NCI-H510A treated with DMSO at 0.1 percent for 48 hours (cell line): ENCODE measurements around the gene MAST4.
"Not testable (repeated sequence)": the region's sequence is repeated elsewhere in the genome, so short reads cannot be mapped to it uniquely, and the experiment has no call there.

Experiments used
- DNase-seq: peaks from one replicate; lab custom pipeline; 2025; lab: John Stamatoyannopoulos, UW

MAST4 gene

DNA sequence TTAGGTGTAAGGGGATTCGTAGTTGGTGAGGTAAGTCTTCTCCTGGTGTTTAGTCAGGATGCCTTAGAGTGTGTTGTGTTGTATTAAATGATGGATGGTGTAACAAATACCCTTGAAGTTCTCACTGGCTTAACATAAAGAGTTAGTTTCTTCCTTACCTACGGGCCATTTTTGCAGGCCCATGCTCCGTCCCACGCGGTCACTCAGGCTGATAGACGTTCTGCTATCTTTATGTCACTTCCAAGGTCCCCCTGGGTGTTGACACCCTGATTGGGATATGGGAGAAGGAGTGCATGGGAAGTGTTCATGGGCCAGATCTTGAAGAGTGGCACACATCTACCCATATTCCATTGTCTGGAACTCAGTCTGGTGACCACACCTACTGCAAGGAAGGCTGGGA is 214.0 kb downstream of the MAST4 start:
- DNase-seq = no peak

DNA sequence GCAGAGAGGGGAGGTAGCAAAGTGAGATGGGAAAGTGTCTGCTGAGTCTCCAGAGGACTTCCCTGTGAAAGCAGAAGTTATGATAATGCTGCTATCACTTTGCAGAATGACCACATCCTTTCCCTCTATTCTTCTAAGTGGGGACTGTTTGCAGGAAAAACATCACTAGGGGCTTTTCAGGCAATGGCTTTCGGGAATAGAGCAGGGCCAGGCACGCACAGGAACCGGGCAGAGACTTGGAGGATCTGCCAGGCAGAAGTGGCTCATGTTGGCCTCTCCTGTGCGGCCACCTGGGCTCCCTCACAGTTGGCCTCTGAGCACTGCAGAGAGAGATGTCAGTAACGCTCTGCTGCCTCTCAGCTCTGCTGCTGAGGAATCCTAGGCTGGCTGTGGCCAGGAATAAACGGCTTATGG is 214.7 kb downstream of the MAST4 start:
- DNase-seq = no peak

DNA sequence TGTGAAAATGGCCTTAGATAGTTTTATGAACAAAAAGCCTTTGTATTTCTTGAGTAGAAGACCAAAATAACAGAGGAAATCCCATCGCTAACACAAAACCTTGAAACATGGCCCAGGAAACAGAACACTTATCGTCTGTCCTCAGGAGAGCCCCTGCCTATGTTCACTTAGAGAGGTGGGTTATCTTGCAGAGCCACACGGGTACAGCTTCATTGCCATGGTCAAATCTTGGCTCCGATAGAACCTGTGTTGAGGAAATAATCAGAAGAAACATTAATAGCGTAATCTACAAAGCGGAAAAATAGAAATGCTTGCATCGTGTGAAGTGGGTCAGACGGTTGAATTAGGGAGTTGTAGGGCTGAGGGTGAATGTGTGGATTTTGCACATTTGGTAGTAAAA is 216.1 kb downstream of the MAST4 start:
- no peak for DNase-seq

DNA sequence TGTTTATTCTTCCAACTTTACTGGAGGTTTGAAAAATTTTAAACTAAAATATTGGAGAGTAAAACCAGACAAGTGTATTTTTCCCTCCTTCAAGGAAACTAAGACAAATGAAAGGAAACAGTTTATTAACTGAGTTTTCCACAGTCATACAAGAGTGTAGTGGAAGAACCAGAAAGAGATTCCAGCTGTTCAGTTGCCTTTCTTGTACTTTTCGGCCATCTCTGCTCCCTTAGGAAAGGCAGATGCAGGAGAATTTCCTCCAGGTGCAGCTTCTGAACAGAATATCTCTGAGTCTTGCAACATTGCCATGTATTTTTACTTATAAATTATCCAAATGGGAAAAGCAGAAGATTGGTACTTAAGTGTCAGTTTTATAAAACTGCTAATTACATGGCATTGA is 217.1 kb downstream of the MAST4 start:
- DNase-seq = no peak

DNA sequence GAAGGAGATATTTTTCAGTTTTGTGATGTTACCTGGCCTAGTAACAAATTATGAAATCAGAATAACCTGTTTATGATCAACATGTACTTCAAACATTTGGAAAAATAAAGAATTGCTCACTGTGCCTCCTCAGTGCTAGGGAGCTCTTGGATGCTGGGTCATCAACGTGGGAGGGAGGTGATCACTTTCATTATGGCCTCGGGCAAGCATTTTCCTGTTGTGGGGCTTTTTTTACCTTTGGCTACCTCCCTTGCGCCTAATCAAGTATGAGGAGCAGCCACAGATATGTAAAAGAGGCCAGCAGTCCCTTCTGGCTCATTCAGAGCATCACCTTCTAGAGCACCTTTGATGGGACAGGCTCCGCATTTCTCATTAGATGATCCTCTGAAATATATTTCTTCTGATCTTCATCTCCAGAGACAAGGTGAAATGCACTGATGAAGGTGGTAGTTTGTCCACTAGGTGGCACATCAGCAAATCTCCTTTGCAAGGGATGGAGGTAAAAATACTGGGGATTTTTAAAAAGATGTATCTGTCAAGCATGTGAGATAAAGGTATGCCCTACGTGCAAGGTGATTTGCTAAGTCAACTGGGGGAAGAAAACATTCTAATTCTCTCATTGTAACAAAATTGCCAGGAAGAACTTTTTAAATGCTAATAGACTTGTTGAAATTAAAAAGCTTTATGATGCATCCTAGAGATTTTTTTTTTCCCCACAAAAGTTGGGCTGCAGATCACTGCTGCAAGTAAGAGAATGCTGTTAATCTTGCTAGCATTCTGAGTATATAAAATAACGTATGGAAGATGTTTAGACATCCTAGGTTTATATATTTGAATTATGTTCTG is 218.2 kb downstream of the MAST4 start:
- DNase-seq = peak; percentile 10

DNA sequence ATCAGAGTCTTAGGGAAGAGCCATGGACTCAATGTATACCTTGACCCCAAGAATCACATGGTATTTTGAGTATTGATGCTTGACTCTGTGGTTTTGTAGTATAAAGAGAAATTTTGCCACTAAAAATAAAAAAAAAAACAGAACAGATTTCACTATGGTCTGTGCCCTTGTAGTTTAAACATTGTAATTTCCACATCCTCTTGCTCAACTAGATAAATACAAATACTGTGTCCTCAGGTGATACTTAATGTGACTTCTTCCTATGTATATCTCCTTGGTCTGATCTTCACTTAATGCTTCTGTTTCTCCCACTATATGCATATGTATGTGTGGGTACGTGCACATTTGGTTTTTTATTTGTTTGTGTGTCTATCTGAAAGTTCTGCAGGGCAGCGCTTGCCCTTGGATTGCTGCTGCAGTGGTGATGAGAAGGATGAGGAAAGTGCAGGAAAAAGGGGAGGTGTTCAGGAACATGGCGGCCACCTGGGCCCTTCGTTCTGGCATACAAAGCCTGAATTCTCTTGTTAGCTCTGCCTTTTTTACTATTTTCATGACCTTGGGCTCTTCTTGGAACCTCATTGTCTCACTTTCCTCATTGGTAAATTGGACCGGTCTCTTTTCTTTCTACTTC is 222.2 kb downstream of the MAST4 start:
- no peak for DNase-seq

DNA sequence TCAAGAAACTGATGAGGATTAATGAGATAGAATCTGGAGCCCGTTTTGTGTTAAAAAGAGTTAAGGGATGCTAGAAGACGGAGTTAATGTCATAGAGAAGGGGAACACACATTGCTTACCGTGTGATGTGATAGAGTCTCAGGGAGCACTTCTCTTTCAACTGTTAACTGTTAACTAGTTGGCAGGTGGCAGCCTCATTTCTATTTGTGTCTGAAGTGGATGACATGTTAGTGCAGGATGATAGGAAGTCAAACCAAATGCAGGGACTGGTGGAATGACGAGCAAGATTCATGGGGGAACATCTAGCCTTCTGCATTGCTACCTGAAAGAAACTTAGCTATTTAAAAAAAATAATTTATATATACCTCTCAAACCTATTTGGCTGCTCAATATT is 222.7 kb downstream of the MAST4 start:
- DNase-seq = peak; percentile 7

DNA sequence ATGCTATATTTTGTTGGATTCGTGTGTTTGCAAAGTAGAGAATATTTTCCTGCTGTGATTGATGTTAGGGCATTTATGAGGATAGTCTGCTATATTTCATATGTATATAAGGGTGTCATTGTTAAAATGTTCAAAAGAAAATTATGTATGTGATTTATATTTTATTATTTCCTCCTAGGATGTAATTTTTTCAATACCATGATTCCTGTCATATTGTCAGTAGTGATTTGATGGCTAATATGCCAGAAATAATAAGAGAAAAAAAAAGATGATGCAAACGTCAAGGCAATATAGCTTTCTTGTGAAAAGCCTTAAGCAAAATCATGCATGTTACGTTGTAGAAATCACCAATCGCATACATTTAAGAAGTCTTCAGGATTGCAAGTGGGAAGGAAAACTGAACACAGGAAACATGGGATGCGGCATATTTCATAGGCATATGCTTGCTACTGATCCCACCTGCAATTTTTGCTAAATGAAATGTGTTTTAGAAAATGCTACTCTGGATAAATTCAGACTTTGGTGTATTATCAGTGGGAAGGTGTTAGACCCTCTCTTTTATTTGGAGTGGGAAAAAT is 224.5 kb downstream of the MAST4 start:
- no peak for DNase-seq

DNA sequence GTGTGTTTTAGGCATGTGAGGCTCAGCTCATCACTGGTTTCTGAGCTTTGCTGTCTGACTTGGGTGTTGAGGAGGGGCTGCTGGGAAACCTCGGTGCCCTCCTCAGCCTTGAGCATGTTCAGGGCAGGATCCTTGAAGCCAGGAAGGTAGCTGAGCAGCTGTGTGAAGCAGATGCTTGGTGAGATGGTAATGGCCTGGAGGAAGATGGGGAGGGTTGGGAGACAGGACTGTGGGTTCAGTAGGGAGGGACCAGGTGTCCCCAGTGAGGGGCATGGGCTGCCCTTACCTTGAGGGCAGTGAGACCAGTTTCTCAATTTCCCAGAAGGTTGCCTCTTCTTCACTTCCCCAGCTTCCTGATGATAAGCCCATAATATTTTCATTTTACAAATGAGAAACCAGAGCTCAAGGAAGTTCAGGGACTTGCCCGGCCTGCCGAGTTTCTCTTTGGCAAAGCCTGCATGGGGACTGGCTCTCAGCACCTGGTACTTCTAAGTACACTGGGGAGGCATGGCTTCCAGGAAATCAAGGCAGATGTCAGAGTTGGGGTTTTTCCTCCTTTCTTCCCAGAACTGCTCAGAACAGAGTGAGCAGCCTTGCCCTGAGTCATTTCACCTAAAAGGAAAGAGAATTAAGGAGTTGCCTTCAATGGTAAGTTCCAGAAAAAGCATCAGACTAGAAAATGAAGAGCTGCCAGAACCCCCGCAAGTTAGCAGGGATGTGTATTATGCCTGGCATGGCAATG is 225.7 kb downstream of the MAST4 start:
- DNase-seq = no peak

DNA sequence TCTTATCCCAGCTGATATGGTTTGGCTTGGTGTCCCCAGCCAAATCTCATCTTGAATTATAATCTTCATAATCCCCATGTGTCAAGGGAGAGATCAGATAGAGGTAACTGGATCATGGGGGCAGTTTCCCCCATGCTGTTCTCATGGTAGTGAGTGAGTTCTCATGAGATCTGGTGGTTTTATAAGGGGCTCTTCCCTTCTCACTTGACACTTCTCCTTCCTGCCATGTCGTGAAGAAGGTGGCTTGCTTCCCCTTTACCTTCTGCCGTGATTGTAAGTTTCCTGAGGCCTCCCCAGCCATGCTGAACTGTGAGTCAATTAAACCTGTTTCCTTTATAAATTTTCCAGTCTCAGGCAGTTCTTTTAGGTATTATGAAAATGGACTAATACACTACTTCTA is 226.7 kb downstream of the MAST4 start:
- DNase-seq = not testable (repeated sequence)

DNA sequence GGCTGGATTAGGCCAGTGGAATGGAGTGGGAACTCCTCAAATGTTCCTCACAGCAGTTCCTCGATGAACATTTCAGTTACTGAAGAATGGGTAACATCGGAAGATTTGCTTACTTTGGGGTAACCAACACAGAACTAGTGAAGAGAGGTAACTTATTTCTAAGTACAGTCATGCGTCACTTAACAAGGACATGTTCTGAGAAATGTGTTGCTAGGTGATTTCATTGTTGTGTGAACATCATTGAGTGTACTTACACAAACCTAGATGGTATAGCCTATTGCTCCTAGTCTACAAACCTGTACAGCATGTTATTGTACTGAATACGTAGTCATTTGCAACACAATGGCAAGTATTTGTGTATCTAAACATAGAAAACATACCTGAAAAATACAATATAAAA is 228.3 kb downstream of the MAST4 start:
- no peak for DNase-seq

DNA sequence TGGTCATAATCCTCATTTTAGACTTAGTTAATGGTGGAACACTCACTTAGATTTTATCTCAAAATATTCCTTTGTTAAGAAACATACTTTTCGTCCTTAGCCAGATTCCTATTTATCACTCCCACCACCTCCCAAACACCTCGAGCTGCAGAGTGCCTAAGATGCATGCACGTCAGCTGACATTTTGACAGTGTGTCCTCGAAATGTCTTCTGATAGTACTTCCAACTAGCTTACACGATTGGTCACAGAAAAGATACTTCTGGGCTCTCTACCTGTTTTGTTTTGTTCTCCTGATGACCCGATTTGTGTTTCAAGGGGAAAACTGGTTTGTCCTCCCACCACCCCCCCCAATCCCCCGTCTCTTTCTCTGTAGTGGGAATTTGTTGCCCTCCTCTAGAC is 230.1 kb downstream of the MAST4 start:
- no peak for DNase-seq

DNA sequence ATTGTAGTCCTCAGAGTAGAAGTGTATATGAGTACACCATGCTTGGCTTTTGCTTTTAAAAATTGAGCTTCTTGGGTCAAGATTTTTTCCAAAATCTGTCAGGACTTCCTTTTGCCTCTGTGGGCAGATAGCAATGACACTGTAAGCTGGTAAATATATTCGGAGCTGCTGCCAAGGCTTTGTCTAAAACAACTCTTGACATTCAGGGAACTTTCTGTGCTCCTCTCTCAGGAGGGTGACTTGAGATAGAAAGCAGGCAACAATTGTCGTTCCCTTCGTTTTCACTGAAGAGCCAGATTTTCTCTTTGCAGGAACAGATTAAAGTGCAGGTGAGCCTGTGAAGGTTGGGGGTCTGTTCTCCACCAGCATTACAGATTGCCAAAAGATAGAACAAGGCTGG is 230.5 kb downstream of the MAST4 start:
- no peak for DNase-seq

DNA sequence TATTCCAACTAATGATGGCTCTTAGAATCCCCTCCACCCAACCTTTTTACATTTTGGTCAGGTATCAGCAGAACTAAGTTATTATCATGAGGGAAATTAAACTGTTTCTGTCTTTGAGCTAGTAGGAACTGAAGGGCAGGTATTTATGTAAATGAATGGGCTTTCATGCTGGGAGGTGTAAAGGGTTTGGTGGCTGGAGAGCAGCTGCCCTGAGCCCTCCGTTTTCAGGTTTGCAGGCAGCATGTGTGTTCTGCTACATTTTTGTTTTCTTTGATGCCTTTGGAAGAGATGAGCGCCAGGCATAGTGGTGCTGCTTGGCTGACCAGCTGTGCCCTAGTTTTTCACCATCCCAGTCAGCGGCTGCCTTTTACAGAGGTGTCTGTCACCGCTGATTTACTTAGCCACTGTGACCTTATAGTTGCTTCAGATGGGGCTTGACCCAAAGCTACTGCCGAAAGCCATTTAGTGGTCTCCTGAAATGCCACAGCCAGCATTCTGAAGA is 231.9 kb downstream of the MAST4 start:
- DNase-seq = no peak

DNA sequence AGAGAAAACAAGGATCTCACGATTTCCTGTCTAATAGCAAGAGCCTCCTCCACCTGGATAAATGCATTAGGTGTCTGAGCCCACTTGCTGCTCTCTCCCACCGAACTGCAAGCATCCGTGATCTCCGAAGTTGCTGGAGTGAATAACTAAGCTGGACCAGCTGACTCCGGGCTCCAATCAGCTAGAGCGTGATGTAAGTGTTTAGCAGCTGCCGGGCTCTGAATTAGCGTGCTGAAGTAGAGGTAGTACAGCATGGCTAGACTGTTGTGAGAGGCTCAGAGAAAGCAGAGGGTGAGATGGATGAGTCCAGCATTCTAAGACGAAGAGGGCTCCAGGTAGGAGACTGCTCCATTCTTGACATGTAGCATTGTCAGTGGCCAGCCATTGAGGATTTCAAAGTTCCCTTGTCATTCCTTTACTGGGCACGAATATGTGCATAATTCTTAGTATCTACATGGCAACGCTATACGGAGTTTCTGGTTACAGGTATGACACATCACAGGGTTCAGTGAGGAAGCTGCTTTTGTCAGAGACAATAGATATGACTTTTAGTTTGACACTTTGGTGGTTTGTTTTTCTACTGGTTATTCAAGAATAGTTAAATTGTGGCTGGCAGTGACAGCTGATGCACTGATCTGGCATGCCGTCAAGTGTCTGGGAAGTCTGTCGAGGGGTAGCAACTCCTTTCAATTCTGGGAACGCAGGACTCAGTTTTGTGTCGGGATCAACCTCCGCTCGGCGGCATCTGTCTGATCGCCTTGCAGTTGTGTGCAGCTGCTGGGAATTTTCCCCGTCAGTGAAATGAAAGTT is 232.6 kb downstream of the MAST4 start:
- DNase-seq = peak; percentile 37

DNA sequence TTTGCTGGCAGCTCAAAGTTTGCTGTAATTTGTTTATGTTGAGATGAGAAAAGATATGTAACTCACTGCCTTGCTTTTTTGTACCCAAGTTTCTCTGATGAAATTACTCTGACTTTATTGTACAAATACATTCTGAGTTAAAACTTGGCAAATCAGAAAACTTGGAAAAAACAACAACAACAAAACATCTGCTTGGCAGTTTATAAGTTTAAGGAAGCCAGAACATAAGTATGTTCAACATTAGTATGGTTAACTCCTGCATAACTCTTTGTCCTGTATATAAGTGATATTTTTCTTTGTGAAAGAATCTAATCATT is 233.1 kb downstream of the MAST4 start:
- no peak for DNase-seq

DNA sequence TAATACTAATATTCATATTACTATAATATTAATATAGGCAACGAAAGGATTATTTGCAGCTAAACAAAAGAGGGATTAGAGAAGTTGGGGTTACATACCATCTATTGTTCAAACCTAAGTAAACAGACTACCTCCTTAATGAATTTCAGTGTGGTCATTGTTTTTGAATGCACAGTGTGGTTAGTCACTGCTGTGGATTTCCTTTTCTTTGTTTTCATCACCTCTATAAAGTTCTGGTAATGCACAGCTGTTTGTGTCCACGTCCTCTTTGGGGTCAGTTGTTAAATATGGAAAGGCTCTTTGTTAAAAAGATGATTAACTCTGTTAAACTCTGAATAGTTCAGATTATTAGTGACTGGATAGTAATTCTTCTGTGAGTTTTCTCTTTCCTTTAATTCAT is 233.6 kb downstream of the MAST4 start:
- DNase-seq = no peak

DNA sequence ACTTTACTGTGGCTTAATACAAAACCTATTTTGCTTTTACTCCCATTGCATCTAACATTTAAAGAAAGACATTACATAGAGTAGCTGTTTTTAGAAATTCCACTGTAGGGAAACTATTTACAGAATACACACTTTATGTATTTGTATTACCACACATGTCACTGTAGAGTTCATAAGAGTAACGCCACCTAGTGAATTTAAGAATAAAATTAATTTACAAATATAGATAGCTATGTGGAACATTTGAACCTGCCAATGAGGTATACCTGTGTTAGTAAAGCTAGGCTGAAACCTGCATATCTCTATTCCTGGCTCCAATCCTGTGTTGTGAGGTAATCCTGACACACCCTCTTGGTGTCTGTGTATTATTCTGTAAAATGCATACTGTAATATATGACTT is 234.4 kb downstream of the MAST4 start:
- DNase-seq = no peak

DNA sequence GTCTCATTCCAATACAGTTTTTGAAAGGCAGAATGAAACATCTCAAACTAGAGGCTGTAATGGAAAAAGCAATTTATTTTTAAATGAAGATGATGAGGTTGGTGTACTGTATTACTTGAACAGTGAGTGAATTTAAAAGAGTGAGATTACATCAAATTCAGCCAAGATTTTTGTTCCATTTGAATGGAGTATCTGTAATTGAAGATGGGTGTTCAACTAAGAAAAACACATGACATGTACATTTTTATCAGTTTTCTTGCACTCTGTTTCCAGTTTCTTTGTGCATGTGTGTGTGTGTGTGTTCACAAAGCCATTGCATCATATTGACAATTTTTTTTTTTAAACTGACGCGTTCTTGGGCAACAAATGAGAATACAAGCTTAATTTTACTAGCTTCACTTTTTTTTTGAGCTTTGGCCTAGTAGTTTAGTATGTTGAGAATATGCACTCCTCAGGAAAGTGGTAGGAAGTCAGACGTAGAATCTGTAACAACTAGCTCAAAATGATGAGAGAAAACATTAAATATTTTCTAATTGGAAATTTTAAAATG is 243.5 kb downstream of the MAST4 start:
- no peak for DNase-seq

DNA sequence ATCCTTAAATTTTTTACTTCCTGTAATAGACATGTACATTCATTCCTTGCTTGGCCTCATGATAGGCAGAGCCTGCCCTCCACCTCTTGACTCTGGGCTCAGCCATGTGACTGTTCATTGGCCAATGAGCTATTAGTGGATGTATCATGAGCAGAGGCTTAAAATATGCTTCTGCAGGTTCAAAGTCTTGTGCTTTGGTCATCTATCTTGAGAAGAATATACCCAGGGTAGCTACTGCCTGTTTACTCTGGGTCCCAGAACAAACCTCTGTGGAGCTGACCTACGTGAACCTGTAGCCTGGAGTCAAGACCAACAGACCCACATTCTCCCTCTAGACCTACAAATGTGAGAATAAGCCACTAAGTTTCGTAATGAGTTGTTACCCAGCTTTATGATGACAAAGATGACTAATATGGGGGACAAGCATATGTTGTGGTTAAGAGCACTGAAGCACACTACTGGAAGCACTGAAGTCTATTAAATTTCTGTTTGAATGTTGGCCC is 244.4 kb downstream of the MAST4 start:
- no peak for DNase-seq

DNA sequence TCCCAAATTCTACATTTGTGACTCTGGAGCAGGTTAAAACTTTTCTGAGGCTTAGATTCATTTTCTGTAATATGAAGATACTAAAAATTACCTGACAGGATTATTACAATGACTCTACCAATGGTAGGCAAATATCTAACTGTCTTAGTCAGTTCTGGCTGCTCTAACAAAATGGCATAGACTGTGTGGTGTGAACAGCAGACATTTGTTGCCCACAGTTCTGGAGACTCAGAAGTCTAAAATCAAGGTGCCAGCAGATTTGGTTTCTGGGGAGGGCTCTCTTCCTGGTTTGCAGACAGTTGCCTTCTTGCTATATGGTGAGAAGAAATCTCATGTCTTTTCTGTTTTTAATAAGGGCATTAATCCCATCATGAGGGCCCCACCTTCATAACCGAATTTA is 245.1 kb downstream of the MAST4 start:
- DNase-seq = no peak
